Measurements from ENCODE around the gene PCARE. TPM values are rescaled to one million over a fixed set of nuclear protein-coding genes. Genes with fewer than 3 reads are reported as not detected.

The PCARE gene
- total RNA-seq, 1 experiment from 2014 or later, result not detected

DNA sequence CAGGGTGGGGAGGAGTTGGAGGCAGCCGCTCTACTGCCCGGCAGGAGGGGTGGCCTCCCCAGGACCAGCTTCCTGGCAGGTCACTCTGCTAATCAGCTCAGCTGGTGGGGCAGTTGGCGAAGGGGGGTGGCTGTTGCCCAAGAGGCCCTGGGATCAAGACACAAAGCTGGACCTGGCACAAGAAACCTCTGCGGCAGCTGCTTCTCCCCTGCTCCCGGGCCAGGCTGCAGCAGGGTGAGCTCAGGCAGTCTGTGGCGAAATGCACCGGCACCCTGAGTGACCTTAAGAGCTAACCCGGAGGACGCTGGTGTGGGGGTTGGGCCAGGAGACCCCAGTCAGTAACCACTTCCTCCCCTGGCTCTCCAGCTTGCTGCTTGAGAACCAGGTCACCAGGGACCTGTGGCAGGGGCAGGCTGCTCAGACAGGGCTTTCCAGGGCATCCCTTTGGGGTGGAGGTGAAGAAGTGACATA is 62.1 kb downstream of the PCARE start:
- DNase-seq (ENCODE audit: extremely low read depth, low read depth), result no peak

Other genes with a start within 250 kb of the PCARE start
- 22.4 and 29.4 TPM in 2 replicates for gene TRMT61B, start 204.2 kb downstream of the PCARE start, total RNA-seq (2014; rRNA removed; shearing (Covaris generic))
- 144 and 152 TPM in 2 replicates for gene WDR43, start 179.9 kb downstream of the PCARE start, total RNA-seq (2014; rRNA removed; shearing (Covaris generic))
- gene TOGARAM2, start 93.2 kb downstream of the PCARE start, total RNA-seq (2014; rRNA removed; shearing (Covaris generic)), result not detected in 2 replicates
- 75.4 and 78.5 TPM in 2 replicates for gene CLIP4, start 40.9 kb upstream of the PCARE start, total RNA-seq (2014; rRNA removed; shearing (Covaris generic))